Measurements from ENCODE around the gene KIF7. TPM values are rescaled to one million over a fixed set of nuclear protein-coding genes. Genes with fewer than 3 reads are reported as not detected.
"Not testable (repeated sequence)": the region's sequence is repeated elsewhere in the genome, so short reads cannot be mapped to it uniquely, and the experiment has no call there.

The KIF7 gene
- total RNA-seq, 1 donor from 2014 or later: 8.2 TPM

DNA sequence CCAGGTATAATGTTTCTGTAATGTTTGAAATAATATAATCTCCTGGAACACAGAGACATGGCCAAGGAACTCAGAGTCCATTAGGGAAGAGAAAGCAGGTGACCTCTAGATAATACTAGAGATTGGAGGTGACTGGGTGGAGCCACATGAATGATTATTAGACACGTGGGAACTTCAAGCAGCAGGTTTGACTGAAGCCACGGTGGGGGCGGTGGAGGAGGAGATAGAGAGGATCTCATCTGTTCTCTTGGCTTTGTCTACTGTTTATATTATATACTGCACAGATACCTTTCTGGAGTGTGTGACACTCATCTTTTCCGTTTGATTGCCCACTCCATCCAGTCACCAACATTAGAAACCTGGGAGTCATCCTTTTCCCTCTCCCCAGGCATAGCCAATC is 33.7 kb downstream of the KIF7 start:
- no peak for DNase-seq

DNA sequence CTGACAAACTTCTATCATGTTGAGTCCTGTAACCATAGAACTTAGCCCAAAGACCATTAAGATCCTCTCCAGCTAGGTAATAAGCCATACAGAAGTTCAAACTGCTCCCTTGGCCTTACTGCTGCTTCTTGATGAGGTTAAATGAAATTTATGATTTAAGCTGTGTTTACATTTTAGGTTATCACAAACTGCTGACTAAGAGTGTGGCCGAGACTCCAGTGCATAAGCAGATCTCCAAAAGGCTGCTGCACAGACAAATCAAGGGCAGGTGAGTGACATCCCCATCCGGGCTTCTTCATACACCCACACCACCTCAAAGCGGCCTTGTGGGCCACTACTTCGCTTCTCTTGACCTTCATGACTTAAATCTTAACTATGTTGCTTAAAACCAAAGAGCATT is 39.0 kb downstream of the KIF7 start:
- no peak for DNase-seq

DNA sequence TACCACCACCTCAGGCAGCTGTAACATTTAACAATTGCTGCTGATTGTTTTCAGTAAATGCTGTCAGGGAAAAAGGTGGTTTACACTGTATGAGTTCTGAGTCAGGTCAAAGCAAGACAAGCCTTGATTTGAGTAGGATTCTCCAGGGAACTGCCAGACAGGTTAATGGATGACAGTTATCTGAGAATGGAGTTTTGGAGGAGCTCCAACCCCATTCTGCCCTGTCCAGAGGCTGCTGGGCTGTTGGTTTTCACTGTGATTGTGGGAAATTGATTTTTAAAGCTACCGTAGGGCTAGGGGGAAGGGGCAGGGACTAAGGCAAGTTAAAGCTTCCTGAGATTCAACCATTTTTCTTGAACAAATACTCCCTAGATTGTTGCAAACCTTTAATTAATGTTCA is 40.1 kb downstream of the KIF7 start:
- DNase-seq: no peak

GRCh38 chr15:89614164-89614563 is 41.1 kb downstream of the KIF7 start:
- DNase-seq: no peak

GRCh38 chr15:89613031-89613430 is 42.2 kb downstream of the KIF7 start:
- DNase-seq: no peak

- no peak for DNase-seq
Observed at GRCh38 chr15:89611317-89611716, 44.0 kb downstream of the KIF7 start.

DNA sequence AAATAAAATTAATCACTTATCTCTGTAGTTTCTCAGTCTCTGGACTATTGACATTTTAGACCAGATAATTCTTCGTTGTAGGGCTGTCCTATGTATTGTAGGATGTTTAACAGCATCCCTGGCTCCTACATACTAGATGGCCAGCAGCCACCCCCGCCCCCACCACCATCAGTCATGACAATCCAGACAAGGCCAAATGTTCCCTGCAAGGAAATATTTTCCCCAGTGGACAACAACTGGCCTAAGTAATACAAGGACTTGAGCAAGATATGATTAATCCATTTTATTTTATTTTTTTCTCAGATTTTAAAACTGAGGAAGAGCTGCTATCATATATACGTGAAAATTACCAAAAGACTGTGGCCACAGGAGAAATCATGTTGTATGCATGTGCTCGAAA is 56.2 kb downstream of the KIF7 start:
- no peak for DNase-seq

GRCh38 chr15:89593018-89593417 is 62.2 kb downstream of the KIF7 start:
- DNase-seq: no peak

GRCh38 chr15:89591834-89592233 is 63.4 kb downstream of the KIF7 start:
- no peak for DNase-seq

- DNase-seq: no peak
Observed at GRCh38 chr15:89587955-89588354, 67.3 kb downstream of the KIF7 start.

GRCh38 chr15:89586651-89587050 is 68.6 kb downstream of the KIF7 start:
- no peak for DNase-seq

DNA sequence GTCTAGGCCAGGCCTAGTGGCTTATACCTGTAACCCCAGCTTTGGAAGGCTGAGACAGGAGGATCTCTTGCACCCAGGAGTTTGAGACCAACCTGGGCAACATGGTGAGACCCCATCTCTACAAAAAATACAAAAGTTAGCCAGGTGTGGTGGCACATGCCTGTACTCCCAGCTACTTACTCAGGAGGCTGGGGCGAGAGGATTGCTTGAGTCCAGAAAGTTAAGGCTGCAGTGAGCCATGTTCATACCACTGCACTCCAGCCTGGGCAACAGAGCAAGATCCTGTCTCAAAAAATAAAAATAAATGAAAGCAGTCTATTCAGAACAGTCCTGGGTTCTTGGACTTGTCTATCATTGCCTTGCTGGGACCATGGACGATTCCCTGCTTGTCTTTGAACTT is 74.5 kb downstream of the KIF7 start:
- not testable (repeated sequence) for DNase-seq

- no peak for DNase-seq
Observed at GRCh38 chr15:89578146-89578545, 77.1 kb downstream of the KIF7 start.

Other genes starting within 250 kb of the KIF7 start
- gene RHCG, start 158.9 kb downstream of the KIF7 start, total RNA-seq: 70.4 TPM
- gene TICRR, start 80.0 kb downstream of the KIF7 start, total RNA-seq: 3.2 TPM
- gene PLIN1, start 23.9 kb upstream of the KIF7 start, total RNA-seq: not detected
- 9.3 TPM for gene PEX11A, start 35.3 kb upstream of the KIF7 start, total RNA-seq
- gene WDR93, start 35.3 kb upstream of the KIF7 start, total RNA-seq: not detected
- gene MESP1, start 95.8 kb upstream of the KIF7 start, total RNA-seq: 0.31 TPM
- gene MESP2, start 120.9 kb upstream of the KIF7 start, total RNA-seq: not detected
- 6.2 TPM for gene ANPEP, start 159.4 kb upstream of the KIF7 start, total RNA-seq
- gene AP3S2, start 238.5 kb upstream of the KIF7 start, total RNA-seq: 58.5 TPM